K562 (cell line): ENCODE results near the gene ALDOC. TPM values are rescaled to one million over a fixed set of nuclear protein-coding genes. Genes with fewer than 3 reads are reported as not detected.
A peak's percentile ranks its signal among the peaks of the same experiment; 100 is the strongest.

ENCODE experiments used
- CHD1 ChIP-seq: fragments of 200-600 bp; sonication (generic); IDR thresholded peaks from one replicate; pipeline ENCODE4 v1.6.1; 2012; ENCODE audit warnings: mild to moderate bottlenecking, moderate library complexity, low read length, inconsistent platforms
- CREB1 ChIP-seq, 2 experiments: sonication (generic) in 1 of 2; formaldehyde crosslinking in 1 of 2; IDR thresholded peaks; 2 replicates each; pipeline versions ENCODE4 v1.6.1 to v1.8.0; 2012 to 2022; ENCODE audit warnings: inconsistent platforms in 1 of 2, mild to moderate bottlenecking in 1 of 2, missing genetic modification reagents in 1 of 2, moderate library complexity in 1 of 2
- DMBX1 ChIP-seq: fragments of 250-450 bp; sonication (Bioruptor Pico); IDR thresholded peaks from 2 replicates; pipeline ENCODE4 v1.8.0; 2022; ENCODE audit warnings: inconsistent platforms, mild to moderate bottlenecking, moderate library complexity, borderline replicate concordance
- ETV1 ChIP-seq: fragments of 450-650 bp; conservative IDR thresholded peaks from 2 replicates; pipeline ENCODE4 v1.6.1; 2016; ENCODE audit warnings: missing genetic modification characterization, control low read depth, low read depth, missing compliant biosample characterization
- EZH2 ChIP-seq: IDR thresholded peaks from 2 replicates; pipeline ENCODE4 v1.6.1; 2012; ENCODE audit warnings: low read depth, mild to moderate bottlenecking, inconsistent platforms, low read length, borderline replicate concordance
- KAT2B ChIP-seq: IDR thresholded peaks from one replicate; pipeline ENCODE4 v1.6.1; 2012; ENCODE audit warnings: low read depth, mild to moderate bottlenecking, control low read depth, inconsistent platforms, low read length, moderate library complexity
- KDM4B ChIP-seq, 2 experiments: fragments of 450-650 bp in 1 of 2; sonication (generic) in 1 of 2; IDR thresholded peaks; 2 replicates each; pipeline ENCODE4 v1.6.1; 2016 to 2017; ENCODE audit warnings: borderline replicate concordance in 2 of 2, antibody characterized with exemption in 1 of 2, low read depth in 1 of 2, mild to moderate bottlenecking in 1 of 2
- MEIS2 ChIP-seq: fragments of 450-650 bp; IDR thresholded peaks from 2 replicates; pipeline ENCODE4 v1.6.1; 2014; ENCODE audit warnings: mild to moderate bottlenecking; ENCODE audit not compliant: partially characterized antibody
- NCOA6 ChIP-seq: fragments of 450-650 bp; IDR thresholded peaks from 2 replicates; pipeline ENCODE4 v1.6.1; 2017; ENCODE audit warnings: mild to moderate bottlenecking
- PCBP1 ChIP-seq: fragments of 200-400 bp; formaldehyde crosslinking; IDR thresholded peaks from 2 replicates; pipeline ENCODE4 v1.6.1; 2018; ENCODE audit warnings: mild to moderate bottlenecking, low read depth, low read length; ENCODE audit not compliant: poor library complexity, severe bottlenecking
- POLR2AphosphoS5 ChIP-seq: IDR thresholded peaks from 2 replicates; pipeline ENCODE4 v1.6.1; 2011; ENCODE audit warnings: mild to moderate bottlenecking, low read depth, low read length, moderate library complexity; ENCODE audit not compliant: control insufficient read depth, insufficient read depth
- RNF2 ChIP-seq: sonication (generic); IDR thresholded peaks from 2 replicates; pipeline ENCODE4 v1.6.1; 2016
- SREBF2 ChIP-seq: sonication (generic); formaldehyde crosslinking; IDR thresholded peaks from 2 replicates; pipeline ENCODE4 v1.4.0; 2020; ENCODE audit warnings: mild to moderate bottlenecking, missing genetic modification reagents
- TAF1 ChIP-seq: IDR thresholded peaks from 2 replicates; pipeline ENCODE4 v1.6.1; 2011; ENCODE audit warnings: mild to moderate bottlenecking, low read length, moderate library complexity; ENCODE audit not compliant: insufficient read depth, control insufficient read depth, severe bottlenecking; ENCODE audit errors: extremely low read depth
- ZNF12 ChIP-seq: sonication (generic); formaldehyde crosslinking; IDR thresholded peaks from 2 replicates; pipeline ENCODE4 v1.4.0; 2020; ENCODE audit warnings: mild to moderate bottlenecking, missing genetic modification reagents
- ZNF551 ChIP-seq: fragments of 250-450 bp; sonication (Bioruptor Pico); IDR thresholded peaks from 2 replicates; pipeline ENCODE4 v1.5.0; 2021; ENCODE audit warnings: mild to moderate bottlenecking, moderate library complexity
- polyA plus RNA-seq, 8 experiments: library from polyadenylated mRNA; depleted of rRNA in 4 of 8; stranded (reverse) in 5 of 8; unstranded in 3 of 8; fragments of >200 nt; fragmentation: Nextera tagmentation in 2 of 8; fragmentation: Illumina TruSeq in 1 of 8; extraction: Ambion mirVana in 2 of 8; extraction: Trizol in 1 of 8; gene quantifications; 2 replicates each; pipeline versions ENCODE4 v1.2.1 to v1.2.3, GENCODE V29; 2011 to 2014; ENCODE audit warnings: inconsistent platforms in 1 of 8, missing spikeins in 1 of 8
- total RNA-seq, 7 experiments: library from RNA; depleted of rRNA in 6 of 7; stranded (reverse); fragments of >200 nt in 6 of 7; fragmentation: Illumina TruSeq in 2 of 7; extraction: Trizol in 2 of 7; gene quantifications; 2 replicates each; pipeline versions ENCODE4 v1.2.1 to v1.2.3, GENCODE V29; 2011 to 2021; ENCODE audit warnings: low replicate concordance in 1 of 7
- TF ChIP-seq, protein P1 (sequence below): sonication (generic); formaldehyde crosslinking; IDR thresholded peaks from 2 replicates; pipeline ENCODE4 v1.8.0; 2023; ENCODE audit warnings: mild to moderate bottlenecking, missing genetic modification reagents
- TF ChIP-seq, protein P2 (sequence below): fragments of 250-450 bp; sonication (Bioruptor Pico); IDR thresholded peaks from 2 replicates; pipeline ENCODE4 v1.4.0; 2020; ENCODE audit warnings: mild to moderate bottlenecking, moderate library complexity
- TF ChIP-seq, protein P3 (sequence below), 2 experiments: IDR thresholded peaks; 2 replicates each; pipeline ENCODE4 v1.6.1; 2012; ENCODE audit warnings: improper control_type of control experiment in 2 of 2, low read depth in 2 of 2, low read length in 2 of 2, borderline replicate concordance in 1 of 2

Gene ALDOC
- total and polyA plus RNA-seq, 9 of the 15 experiments (the other 6 are each of a cell fraction or from before 2014, with no cell fraction given): 43.2 to 263 (median 99.2) TPM

DNA sequence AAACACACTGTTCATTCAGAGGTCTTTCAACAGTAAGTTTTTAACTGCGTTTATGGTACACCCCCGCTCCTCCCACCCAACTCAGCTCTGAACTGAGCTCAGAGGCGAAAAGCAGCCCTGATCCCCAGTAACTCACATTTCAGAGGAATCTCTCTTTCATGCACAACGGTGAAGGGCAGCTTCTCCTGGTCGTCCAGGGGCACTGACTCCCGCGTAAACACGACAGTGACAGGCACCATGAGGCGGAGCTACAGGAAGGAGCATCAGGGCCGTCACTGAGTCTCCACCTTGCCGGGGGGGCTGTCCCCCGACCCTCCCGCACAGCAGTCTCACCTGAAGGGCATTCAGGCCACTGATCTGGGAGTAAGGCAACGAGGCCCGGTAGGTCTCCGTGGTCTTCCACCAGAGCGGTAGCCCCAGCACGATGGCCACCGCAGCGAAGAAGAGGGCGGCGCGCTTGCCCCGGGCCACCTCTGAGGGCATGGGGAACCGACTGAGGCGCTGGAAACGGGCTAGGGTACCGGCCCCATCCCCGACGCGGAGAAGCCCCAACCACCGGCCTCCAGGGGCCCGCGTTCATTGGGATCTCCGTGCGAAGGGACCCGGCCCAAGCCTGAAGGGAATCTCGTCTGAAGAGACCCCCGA, 5.9 kb downstream of the ALDOC start (continued):
- no peak for TF ChIP-seq ZNF551 (CRISPR knock-in tag)
- no peak for TF ChIP-seq EZH2
- TF ChIP-seq, protein P1, sequence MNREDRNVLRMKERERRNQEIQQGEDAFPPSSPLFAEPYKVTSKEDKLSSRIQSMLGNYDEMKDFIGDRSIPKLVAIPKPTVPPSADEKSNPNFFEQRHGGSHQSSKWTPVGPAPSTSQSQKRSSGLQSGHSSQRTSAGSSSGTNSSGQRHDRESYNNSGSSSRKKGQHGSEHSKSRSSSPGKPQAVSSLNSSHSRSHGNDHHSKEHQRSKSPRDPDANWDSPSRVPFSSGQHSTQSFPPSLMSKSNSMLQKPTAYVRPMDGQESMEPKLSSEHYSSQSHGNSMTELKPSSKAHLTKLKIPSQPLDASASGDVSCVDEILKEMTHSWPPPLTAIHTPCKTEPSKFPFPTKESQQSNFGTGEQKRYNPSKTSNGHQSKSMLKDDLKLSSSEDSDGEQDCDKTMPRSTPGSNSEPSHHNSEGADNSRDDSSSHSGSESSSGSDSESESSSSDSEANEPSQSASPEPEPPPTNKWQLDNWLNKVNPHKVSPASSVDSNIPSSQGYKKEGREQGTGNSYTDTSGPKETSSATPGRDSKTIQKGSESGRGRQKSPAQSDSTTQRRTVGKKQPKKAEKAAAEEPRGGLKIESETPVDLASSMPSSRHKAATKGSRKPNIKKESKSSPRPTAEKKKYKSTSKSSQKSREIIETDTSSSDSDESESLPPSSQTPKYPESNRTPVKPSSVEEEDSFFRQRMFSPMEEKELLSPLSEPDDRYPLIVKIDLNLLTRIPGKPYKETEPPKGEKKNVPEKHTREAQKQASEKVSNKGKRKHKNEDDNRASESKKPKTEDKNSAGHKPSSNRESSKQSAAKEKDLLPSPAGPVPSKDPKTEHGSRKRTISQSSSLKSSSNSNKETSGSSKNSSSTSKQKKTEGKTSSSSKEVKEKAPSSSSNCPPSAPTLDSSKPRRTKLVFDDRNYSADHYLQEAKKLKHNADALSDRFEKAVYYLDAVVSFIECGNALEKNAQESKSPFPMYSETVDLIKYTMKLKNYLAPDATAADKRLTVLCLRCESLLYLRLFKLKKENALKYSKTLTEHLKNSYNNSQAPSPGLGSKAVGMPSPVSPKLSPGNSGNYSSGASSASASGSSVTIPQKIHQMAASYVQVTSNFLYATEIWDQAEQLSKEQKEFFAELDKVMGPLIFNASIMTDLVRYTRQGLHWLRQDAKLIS (CRISPR knock-in tag): no peak
- peak; percentile 84 for TF ChIP-seq CHD1
- TF ChIP-seq KDM4B (IDR thresholded peaks at IDR 0.05; ENCODE audit: borderline replicate concordance in 2 of 2, low read depth in 1 of 2): 0 out of 4 replicates have a peak, but pooled peaks of 1 of the 2 experiments have one; percentile 17
- peak; percentile 57 for TF ChIP-seq TAF1
- TF ChIP-seq PCBP1: no peak
- peak; percentile 18; the same call in 1 of the 2 replicates for TF ChIP-seq POLR2AphosphoS5
- TF ChIP-seq CREB1 (IDR thresholded peaks at IDR 0.05): peak; percentile 38; the same call in 1 of the 2 replicates
- no peak for TF ChIP-seq CREB1 (CRISPR knock-in tag; IDR thresholded peaks at IDR 0.05)
- no peak for TF ChIP-seq DMBX1
- no peak for TF ChIP-seq KAT2B
- no peak for TF ChIP-seq ZNF12 (CRISPR knock-in tag)
- TF ChIP-seq ETV1 (tag): no peak
- no peak for TF ChIP-seq NCOA6
- TF ChIP-seq, protein P2, sequence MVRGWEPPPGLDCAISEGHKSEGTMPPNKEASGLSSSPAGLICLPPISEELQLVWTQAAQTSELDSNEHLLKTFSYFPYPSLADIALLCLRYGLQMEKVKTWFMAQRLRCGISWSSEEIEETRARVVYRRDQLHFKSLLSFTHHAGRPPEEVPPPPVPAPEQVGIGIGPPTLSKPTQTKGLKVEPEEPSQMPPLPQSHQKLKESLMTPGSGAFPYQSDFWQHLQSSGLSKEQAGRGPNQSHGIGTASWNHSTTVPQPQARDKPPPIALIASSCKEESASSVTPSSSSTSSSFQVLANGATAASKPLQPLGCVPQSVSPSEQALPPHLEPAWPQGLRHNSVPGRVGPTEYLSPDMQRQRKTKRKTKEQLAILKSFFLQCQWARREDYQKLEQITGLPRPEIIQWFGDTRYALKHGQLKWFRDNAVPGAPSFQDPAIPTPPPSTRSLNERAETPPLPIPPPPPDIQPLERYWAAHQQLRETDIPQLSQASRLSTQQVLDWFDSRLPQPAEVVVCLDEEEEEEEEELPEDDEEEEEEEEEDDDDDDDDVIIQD (CRISPR knock-in tag): no peak
- no peak for TF ChIP-seq SREBF2 (CRISPR knock-in tag)
- no peak for TF ChIP-seq RNF2
- peak; percentile 32 for TF ChIP-seq MEIS2
- TF ChIP-seq, protein P3, sequence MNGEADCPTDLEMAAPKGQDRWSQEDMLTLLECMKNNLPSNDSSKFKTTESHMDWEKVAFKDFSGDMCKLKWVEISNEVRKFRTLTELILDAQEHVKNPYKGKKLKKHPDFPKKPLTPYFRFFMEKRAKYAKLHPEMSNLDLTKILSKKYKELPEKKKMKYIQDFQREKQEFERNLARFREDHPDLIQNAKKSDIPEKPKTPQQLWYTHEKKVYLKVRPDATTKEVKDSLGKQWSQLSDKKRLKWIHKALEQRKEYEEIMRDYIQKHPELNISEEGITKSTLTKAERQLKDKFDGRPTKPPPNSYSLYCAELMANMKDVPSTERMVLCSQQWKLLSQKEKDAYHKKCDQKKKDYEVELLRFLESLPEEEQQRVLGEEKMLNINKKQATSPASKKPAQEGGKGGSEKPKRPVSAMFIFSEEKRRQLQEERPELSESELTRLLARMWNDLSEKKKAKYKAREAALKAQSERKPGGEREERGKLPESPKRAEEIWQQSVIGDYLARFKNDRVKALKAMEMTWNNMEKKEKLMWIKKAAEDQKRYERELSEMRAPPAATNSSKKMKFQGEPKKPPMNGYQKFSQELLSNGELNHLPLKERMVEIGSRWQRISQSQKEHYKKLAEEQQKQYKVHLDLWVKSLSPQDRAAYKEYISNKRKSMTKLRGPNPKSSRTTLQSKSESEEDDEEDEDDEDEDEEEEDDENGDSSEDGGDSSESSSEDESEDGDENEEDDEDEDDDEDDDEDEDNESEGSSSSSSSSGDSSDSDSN (IDR thresholded peaks at IDR 0.05; ENCODE audit: borderline replicate concordance in 1 of 2, low read depth in 2 of 2, low read length in 2 of 2): peak; percentile 65 to 84; a peak in 3 of 4 replicates
